Hepatocyte (in vitro differentiated cells): ENCODE results near the gene GJA9.

Experiments
- EZH2 ChIP-seq: fragments of 200-600 bp; sonication (generic); IDR thresholded peaks from 2 replicates; pipeline ENCODE4 v1.6.1; 2016; ENCODE audit warnings: antibody characterized with exemption, mild to moderate bottlenecking, borderline replicate concordance
- EZH2phosphoT487 ChIP-seq: fragments of 200-600 bp; sonication (generic); IDR thresholded peaks from one replicate; pipeline ENCODE4 v1.6.1; 2018; ENCODE audit warnings: antibody characterized with exemption, mild to moderate bottlenecking, low read depth, moderate library complexity; ENCODE audit not compliant: unreplicated experiment, severe bottlenecking
- TF ChIP-seq, protein P1 (sequence below): fragments of 200-600 bp; sonication (generic); IDR thresholded peaks from 2 replicates; pipeline ENCODE4 v1.5.1; 2016; ENCODE audit warnings: antibody characterized with exemption, mild to moderate bottlenecking; ENCODE audit not compliant: poor library complexity

DNA sequence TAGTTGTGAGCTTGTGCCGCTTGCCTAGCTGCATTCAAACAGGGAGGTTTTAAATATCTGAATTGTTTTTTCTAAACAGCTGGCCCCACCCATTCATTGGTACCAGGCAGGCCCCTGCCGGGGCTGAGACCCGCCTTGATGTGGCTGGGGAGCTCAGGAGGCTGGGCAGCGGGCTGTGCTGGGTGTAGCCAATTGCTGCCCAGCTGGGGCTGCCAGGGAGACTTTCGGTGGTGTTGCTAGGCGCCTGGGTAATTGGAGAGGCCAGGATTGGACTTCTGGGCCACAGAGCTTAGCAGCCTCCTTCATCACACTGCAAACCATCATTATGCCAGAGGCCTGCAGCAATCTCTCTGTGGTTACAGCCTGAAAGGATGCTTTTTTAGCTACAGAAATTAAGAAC lies 48.1 kb upstream of the GJA9 start:
- TF ChIP-seq, protein P1, sequence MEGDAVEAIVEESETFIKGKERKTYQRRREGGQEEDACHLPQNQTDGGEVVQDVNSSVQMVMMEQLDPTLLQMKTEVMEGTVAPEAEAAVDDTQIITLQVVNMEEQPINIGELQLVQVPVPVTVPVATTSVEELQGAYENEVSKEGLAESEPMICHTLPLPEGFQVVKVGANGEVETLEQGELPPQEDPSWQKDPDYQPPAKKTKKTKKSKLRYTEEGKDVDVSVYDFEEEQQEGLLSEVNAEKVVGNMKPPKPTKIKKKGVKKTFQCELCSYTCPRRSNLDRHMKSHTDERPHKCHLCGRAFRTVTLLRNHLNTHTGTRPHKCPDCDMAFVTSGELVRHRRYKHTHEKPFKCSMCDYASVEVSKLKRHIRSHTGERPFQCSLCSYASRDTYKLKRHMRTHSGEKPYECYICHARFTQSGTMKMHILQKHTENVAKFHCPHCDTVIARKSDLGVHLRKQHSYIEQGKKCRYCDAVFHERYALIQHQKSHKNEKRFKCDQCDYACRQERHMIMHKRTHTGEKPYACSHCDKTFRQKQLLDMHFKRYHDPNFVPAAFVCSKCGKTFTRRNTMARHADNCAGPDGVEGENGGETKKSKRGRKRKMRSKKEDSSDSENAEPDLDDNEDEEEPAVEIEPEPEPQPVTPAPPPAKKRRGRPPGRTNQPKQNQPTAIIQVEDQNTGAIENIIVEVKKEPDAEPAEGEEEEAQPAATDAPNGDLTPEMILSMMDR = no peak
- no peak for TF ChIP-seq EZH2
- no peak for TF ChIP-seq EZH2phosphoT487
